ENCODE data around the gene RHBDF1. TPM values are rescaled to one million over a fixed set of nuclear protein-coding genes. Genes with fewer than 3 reads are reported as not detected.

Gene RHBDF1
- total RNA-seq, 1 donor from 2014 or later = 33.0 TPM

- peak; percentile 34 for DNase-seq
Observed at GRCh38 chr16:74747-75334, 2.4 kb upstream of the RHBDF1 start.

DNA sequence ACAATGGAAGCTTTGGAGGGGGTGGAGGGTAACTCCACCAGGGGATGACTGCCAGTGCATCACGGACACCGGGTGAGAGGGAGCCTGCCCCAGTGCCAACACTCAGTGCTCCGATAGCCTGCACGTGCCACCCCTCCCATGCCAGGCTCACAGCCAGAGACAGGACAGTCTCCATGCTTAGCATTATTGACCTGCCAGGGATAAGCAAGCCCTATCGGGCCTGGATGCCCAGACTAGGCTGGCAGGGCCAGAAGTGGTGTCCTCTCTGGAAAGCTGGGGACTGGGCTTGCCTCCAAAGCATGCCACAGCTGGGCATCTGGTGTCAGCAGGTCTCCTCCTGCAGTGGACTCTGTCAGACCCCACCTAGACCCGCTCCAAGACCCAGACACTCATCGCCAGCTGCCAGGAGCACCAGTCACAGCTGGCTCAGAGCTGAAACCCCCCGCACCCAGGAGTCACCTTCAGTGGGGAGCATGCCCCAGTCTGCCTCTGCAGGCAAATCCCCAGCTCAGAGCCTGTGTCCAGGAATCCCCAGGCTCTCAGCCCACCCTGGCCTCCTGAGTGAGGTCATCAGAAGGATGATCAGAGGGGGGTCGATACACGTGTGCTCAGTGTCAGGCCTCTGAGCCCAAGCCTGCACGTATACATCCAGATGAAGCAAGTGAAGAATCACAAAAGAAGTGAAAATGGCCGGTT lies 1.8 kb upstream of the RHBDF1 start:
- DNase-seq = peak; percentile 46

DNA sequence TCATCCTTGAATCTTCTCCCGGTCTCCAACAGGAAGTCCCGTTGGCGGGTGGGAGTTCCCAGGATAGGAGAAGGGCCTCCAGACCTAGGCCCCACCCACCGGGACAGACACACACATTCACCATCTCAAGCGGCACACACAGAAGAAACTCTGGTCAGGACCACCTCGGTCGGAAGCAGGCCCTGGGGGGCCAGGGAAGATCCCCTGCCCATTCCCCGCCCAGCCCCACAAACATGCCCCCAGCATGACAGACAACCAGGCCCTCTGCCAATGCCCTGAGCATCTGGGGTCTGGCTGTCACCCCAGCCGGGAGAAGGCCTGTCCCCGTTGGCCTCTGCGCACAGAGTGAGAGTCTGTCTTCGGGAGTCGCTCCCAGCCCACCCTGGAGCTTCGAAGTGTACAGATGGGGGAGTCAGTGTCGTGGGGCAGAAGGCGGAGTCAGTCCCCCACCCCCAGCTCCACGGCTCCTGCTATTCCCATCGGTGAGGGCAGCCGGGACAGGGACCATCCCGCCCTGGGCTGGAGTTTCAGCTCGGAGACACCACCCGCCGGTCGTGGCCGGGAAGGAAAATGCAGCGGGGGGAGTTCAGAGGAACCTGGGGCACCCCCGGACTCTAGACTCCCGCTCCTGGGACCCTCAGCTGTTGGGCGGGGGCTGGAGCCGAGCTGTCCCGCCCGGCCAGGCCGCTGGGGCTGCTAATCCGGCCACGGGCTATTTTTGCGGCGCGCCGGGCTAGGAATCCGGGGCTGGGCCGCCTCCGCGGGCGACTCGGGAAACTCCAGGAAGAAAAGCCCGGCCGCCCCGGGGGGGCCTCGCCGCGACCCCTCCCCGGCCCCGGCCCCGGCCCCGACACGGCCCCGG lies 660 bp downstream of the RHBDF1 start:
- peak; percentile 88 for DNase-seq

DNA sequence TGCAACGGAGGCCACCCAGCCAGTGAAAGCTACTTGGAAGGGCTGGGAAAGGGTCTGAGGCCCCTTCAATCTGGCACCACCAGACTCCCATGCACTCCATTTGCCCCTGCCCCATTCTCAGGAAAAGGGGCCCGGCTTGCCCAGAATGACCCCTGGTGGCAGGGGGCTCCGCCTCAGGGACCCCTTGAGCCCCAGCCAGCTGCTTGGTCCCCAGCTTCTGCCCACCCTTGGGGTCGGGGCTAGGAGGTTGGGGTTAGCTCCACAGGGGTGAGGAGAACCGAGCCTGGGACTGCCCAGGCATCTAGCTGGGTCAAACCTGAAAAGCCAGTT lies 1.3 kb downstream of the RHBDF1 start:
- DNase-seq = no peak

DNA sequence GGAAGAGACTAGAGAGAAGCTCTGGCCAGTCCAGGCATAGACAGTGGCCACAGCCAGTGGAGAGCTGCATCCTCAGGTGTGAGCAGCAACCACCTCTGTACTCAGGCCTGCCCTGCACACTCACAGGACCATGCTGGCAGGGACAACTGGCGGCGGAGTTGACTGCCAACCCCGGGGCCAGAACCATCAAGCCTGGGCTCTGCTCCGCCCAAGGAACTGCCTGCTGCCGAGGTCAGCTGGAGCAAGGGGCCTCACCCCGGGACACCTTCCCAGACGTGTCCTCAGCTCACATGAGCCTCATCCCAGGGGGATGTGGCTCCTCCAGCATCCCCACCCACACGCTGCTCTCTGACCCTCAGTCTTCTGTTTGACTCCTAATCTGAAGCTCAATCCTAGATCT lies 3.2 kb downstream of the RHBDF1 start:
- DNase-seq = no peak

DNA sequence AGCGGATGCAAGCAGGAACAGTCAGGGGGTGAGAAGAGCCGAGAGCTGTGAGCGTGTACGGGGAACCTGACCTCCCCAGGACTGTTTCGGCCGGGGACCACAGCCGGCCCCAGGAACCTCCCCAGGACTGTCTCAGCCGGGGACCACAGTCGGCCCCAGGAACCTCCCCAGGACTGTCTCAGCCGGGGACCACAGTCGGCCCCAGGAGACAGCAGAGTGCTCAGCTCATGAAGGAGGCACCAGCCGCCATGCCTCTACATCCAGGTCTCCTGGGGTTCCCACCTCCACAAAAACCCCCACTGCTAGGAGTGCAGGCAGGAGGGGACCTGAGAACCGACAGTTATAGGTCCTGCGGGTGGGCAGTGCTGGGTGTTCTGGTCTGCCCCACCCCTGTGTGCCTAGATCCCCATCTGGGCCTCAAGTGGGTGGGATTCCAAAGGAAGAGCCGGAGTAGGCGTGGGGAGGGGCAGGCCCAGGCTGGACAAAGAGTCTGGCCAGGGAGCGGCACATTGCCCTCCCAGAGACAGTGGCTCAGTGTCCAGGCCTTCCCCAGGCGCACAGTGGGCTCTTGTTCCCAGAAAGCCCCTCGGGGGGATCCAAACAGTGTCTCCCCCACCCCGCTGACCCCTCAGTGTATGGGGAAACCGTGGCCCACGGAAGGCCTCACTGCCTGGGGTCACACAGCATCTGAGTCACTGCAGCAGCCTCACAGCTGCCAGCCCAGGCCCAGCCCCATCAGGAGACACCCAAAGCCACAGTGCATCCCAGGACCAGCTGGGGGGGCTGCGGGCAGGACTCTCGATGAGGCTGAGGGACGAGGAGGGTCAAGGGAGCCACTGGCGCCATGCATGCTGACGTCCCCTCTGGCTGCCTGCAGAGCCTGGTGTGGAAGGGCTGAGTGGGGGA lies 4.3 kb downstream of the RHBDF1 start:
- peak; percentile 50 for DNase-seq

DNA sequence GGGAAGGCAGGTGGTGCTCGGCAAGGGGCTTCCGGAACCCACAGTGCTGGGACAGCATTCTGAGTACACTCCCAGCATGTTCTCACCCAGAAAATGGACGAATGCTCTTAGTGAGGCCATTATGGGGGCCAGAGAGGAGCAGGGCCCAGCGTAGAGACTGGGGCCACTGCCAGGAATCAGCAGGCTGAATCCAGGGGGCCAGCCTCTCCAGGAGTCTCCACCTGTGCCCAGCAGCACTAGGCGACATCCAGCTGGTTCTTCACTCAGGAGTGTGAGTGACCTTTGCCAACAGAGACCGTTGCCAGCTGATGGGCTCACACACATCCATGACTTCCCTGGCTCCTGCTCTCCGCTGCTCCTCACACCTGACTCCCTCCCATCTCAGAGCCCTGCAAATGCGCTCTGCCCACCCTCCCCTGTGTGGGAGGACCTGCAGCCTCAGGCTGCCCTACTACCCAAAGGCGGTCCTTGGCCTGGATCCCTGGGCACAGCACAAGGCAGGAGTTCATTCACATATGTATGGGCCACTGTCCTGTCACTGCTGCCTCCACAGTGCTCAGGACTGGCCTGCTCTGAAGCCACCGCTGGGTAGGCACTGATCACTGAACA lies 5.1 kb downstream of the RHBDF1 start:
- peak; percentile 33 for DNase-seq

GRCh38 chr16:66309-67182 lies 5.9 kb downstream of the RHBDF1 start:
- no peak for DNase-seq

- DNase-seq = peak; percentile 86
Observed at GRCh38 chr16:65745-66144, 6.7 kb downstream of the RHBDF1 start.

DNA sequence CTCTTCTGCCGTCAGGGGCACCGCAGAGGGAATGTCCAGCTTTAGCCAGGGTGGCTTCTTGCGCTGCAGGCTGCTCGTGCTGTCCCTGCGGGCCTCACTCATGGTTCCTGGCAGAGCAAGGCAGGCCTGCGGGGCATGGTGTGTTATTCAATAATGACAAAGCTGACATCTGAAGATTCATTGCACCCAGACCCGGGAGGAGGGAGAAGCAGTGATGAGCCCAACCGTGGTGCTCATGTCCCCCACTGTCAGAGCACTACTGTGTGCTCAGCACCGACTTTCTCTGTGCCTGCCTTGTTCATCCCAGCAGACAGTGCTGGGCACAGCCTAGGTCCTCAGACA lies 7.5 kb downstream of the RHBDF1 start:
- DNase-seq = no peak

DNA sequence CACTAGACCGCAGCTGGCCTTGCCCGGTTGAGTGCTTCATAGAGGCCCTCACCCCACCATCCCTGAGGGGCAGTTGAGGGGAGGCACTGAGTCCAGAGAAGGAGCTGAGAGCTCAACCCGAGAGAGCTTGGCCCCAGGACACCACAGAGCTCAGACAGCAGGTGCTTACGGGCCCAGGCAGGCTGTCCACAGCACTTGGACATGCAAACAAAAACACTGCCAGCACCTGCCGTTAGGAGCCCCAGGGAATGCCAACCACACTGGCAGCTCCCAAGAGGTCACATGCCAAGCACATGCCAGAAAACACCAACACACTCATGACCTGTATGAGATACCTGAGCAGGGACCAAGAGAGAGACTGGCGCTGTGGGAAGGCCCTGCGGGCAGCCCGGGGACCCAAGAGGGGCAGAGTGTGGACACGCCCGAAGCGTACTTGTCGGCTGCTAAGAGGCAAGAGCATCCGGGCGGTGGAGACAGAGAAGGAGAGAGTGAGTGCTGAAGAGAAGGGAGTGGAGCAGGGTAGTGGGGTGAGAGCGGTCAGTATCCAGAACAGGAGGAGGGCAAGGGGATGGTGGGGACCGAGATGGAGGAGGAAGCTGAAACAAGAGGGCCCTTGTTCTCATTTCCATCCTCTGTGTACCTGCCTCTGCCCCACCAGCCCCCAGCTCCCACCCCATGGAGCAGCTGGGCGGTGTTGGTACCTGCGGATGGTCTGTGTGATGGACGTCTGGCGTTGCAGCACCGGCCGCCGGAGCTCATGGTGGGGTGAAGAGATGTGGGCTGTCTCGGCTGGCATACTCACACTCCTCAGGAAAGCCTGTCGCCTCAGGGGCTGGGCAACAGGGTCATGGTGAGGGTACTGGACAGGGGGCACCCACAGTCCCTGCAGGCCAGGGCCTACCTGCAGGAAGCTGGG lies 8.2 kb downstream of the RHBDF1 start:
- DNase-seq = no peak

GRCh38 chr16:63466-63865 lies 9.0 kb downstream of the RHBDF1 start:
- no peak for DNase-seq

- no peak for DNase-seq
Observed at GRCh38 chr16:62968-63391, 9.5 kb downstream of the RHBDF1 start.

DNA sequence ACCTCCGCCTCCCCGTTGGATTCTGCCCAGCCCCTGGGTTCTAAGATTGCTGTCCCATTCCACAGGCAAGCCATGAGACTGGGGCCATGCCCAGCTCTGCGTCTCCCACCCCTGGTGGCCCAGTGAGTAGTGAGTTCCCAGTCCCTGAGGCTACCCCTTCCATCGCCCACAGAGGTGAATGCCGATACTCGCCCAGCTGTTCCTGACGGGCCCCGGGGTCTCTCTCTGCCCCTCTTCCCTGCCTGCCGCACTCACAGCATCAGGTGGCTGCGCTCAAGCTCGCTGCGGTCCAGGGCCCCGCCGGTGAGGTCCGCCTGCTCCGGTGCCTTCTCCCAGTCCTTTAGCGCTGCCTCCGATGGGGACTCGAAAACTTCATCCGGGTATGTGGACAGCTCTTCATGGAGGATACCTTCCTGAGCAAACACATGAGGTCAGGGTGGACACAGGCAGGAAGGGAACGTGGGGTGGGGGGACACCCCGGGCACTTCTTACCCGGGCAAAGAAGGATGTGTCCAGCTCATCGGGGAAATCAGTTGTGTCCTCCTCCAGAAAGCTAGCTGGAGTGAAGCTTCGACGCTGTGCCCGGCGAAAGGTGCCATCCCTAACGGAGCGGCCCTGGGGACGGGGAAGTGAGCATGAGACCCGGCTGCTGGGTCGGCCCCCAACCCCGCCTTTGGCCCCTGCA lies 10.0 kb downstream of the RHBDF1 start:
- no peak for DNase-seq

GRCh38 chr16:61879-62281 lies 10.6 kb downstream of the RHBDF1 start:
- no peak for DNase-seq

DNA sequence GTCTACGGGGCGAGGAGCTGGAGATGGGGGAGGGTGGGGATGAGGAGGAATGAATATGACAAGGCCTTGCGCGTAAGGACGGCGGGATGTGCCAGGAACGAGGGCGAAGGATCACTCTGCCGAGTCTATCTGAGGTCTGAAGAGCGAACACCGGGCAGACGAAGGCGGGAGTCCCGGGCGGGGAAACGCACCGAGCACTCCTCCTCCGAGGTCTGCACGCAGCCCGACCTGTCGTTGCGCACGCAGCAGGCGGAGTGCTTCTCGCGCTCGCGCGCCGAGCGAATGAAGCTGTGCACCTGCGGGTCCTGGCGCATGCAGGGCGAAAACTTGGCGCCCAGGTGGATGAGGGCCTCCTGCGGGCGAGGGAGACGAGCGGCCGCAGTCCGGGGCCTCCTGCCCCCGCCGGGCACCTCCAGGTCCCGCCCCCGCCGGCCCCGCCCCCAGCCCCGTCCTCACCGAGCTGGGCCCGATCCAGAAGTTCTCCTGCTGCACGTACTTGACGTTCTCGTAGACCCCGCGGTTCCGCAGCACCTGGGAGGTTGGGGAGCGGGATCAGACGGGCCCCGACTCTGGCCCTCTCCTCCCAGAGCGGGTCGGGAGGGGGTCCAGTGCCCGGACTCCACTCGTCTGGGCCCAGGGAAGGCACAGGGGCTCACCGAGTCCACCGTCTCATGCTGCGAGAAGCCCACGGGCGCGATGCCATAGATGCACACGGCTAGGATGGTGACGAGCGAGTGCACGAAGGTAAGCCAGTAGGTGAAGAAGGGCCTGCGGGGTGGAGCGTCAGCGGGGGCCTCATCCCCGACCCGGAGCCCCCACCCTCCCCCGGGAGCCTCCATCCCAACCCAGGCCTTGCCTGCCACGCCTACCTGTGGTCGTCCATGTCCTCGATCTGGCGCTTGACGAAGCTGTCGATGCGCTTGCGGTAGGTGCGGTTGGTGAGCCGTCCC lies 11.2 kb downstream of the RHBDF1 start:
- no peak for DNase-seq

GRCh38 chr16:60166-60565 lies 12.3 kb downstream of the RHBDF1 start:
- no peak for DNase-seq

- DNase-seq = no peak
Observed at GRCh38 chr16:59440-60059, 12.9 kb downstream of the RHBDF1 start.
